HL-60 (cell line): ENCODE data around the gene L3MBTL1.

Experiments
- DNase-seq, 2 experiments: peaks; one replicate each; pipeline ENCODE4 v3.0.0-alpha.2; 2010 to 2020; ENCODE audit warnings: low read depth in 1 of 2, low spot score in 1 of 2
- H3K27ac ChIP-seq: fragments of 250-450 bp; sonication (Bioruptor Pico); replicated peaks from 2 replicates; pipeline ENCODE4 v1.5.1; 2020; ENCODE audit warnings: mild to moderate bottlenecking, moderate library complexity
- H3K27me3 ChIP-seq: fragments of 250-450 bp; sonication (Bioruptor Pico); 2 replicates; pipeline ENCODE4 v1.5.1; 2021; ENCODE audit warnings: mild to moderate bottlenecking, moderate library complexity; ENCODE audit not compliant: insufficient read depth, poor library complexity, severe bottlenecking
- H3K4me3 ChIP-seq: replicated peaks from 2 replicates; pipeline ENCODE4 v1.5.1; 2011; ENCODE audit warnings: mild to moderate bottlenecking, control low read depth, low read length; ENCODE audit not compliant: insufficient read depth
- GABPA ChIP-seq: IDR thresholded peaks from 2 replicates; pipeline ENCODE4 v1.6.1; 2012; ENCODE audit warnings: low read depth
- POLR2AphosphoS5 ChIP-seq: IDR thresholded peaks from 2 replicates; pipeline ENCODE4 v1.6.1; 2012; ENCODE audit warnings: low read depth
- REST ChIP-seq: IDR thresholded peaks from 2 replicates; pipeline ENCODE4 v1.6.1; 2012; ENCODE audit warnings: low read depth; ENCODE audit not compliant: insufficient replicate concordance
- SPI1 ChIP-seq: IDR thresholded peaks from 2 replicates; pipeline ENCODE4 v1.6.1; 2012; ENCODE audit warnings: low read depth, mild to moderate bottlenecking, borderline replicate concordance
- TF ChIP-seq, protein P1 (sequence below): IDR thresholded peaks from one replicate; pipeline ENCODE4 v1.5.1; 2011; ENCODE audit warnings: low read length, control low read depth, inconsistent platforms; ENCODE audit not compliant: insufficient read depth

The L3MBTL1 gene

GRCh38 chr20:43569282-43569681 is 61.8 kb downstream of the L3MBTL1 start:
- DNase-seq: no peak
- Histone ChIP-seq H3K27ac (no peak overlapping the region), H3K4me3 (no peak overlapping the region), H3K27me3 (no peaks in the 10 kb centered on the region)
- TF ChIP-seq, protein P1, sequence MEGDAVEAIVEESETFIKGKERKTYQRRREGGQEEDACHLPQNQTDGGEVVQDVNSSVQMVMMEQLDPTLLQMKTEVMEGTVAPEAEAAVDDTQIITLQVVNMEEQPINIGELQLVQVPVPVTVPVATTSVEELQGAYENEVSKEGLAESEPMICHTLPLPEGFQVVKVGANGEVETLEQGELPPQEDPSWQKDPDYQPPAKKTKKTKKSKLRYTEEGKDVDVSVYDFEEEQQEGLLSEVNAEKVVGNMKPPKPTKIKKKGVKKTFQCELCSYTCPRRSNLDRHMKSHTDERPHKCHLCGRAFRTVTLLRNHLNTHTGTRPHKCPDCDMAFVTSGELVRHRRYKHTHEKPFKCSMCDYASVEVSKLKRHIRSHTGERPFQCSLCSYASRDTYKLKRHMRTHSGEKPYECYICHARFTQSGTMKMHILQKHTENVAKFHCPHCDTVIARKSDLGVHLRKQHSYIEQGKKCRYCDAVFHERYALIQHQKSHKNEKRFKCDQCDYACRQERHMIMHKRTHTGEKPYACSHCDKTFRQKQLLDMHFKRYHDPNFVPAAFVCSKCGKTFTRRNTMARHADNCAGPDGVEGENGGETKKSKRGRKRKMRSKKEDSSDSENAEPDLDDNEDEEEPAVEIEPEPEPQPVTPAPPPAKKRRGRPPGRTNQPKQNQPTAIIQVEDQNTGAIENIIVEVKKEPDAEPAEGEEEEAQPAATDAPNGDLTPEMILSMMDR: no peak
- no peak for TF ChIP-seq GABPA
- no peak for TF ChIP-seq REST
- TF ChIP-seq POLR2AphosphoS5: no peak
- TF ChIP-seq SPI1: no peak

DNA sequence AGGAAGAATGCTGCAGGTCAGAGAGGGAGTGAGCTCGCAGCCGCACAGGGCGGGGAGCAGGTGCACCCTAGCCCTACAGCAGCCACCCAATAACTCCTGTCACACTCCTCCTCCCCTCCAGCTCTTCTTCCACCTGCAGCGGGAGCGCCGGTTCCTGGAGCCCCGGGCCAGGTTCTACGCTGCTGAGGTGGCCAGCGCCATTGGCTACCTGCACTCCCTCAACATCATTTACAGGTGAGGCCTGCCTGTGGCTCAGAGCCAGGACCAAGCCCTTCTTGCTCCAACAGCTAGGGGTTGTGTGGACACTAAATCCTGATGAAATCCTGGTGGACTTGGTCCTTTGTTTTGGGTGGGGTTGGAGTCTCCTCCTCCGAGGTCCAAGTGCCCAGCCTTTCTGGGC is 63.0 kb downstream of the L3MBTL1 start:
- DNase-seq: no peak
- Histone ChIP-seq H3K4me3 (no peak overlapping the region), H3K27me3 (no peaks in the 10 kb centered on the region), H3K27ac (no peak overlapping the region)
- TF ChIP-seq SPI1 (no peak), POLR2AphosphoS5 (no peak), GABPA (no peak), REST (no peak)
- TF ChIP-seq, protein P1: no peak

GRCh38 chr20:43571310-43571709 is 63.8 kb downstream of the L3MBTL1 start:
- no peak overlapping the region for H3K27ac ChIP-seq
- DNase-seq: no peak
- no peaks in the 10 kb centered on the region for H3K27me3 ChIP-seq
- TF ChIP-seq, protein P1: no peak
- no peak for TF ChIP-seq POLR2AphosphoS5
- TF ChIP-seq GABPA: no peak
- TF ChIP-seq SPI1: no peak
- TF ChIP-seq REST: no peak
- no peak overlapping the region for H3K4me3 ChIP-seq
